Measurements from ENCODE around the gene TTC21A. TPM values are rescaled to one million over a fixed set of nuclear protein-coding genes. Genes with fewer than 3 reads are reported as not detected.

The TTC21A gene
- total and polyA plus RNA-seq, 11 donors, result 0.72 to 4.8 (median 1.9) TPM

DNA sequence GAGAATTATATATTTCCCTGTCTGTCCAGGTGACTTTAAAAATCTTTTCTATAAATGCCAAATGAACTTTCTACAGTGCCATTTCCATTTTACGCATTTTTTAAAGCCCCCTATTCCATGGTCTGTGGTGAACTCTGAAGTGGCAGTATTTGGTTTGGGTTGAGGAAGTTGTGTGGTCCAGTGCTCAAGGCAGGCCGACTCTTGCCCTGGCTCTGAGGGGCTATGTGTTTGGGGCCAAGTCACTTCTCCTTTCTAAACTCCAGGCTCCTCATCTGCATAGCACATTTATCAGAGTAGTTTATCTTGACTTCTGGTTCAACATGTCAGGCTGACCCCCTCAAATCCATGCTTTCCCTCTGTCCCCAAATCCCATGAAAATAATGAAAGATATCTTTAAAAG is 14.1 kb downstream of the TTC21A start:
- Histone ChIP-seq H3K9me3 (no peaks in the 10 kb centered on the region), H3K36me3 (peaks cover 0 to 38% (median 0%) of the 10 kb centered on the region in 9 donors), H3K27ac (no peak overlapping the region), H3K4me1 (peaks cover 0 to 8% (median under 1%) of the 10 kb centered on the region in 12 donors), H3K27me3 (no peaks in the 10 kb centered on the region), H3K4me3 (no peak overlapping the region)
- 91 to 96% (median 95%) methylated on average over 2 of the region's 2 CpGs for WGBS, 4 donors
- ATAC-seq (no peak), DNase-seq (no peak)
- no peak for TF ChIP-seq POLR2A (IDR thresholded peaks at IDR 0.05)
- TF ChIP-seq, protein P1, sequence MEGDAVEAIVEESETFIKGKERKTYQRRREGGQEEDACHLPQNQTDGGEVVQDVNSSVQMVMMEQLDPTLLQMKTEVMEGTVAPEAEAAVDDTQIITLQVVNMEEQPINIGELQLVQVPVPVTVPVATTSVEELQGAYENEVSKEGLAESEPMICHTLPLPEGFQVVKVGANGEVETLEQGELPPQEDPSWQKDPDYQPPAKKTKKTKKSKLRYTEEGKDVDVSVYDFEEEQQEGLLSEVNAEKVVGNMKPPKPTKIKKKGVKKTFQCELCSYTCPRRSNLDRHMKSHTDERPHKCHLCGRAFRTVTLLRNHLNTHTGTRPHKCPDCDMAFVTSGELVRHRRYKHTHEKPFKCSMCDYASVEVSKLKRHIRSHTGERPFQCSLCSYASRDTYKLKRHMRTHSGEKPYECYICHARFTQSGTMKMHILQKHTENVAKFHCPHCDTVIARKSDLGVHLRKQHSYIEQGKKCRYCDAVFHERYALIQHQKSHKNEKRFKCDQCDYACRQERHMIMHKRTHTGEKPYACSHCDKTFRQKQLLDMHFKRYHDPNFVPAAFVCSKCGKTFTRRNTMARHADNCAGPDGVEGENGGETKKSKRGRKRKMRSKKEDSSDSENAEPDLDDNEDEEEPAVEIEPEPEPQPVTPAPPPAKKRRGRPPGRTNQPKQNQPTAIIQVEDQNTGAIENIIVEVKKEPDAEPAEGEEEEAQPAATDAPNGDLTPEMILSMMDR (IDR thresholded peaks at IDR 0.05), result no peak
- intact Hi-C loops (cut with DNase I), result no loop called here

GRCh38 chr3:39122813-39123212 is 15.3 kb downstream of the TTC21A start:
- H3K36me3 ChIP-seq, result peaks cover 0 to 30% (median 0%) of the 10 kb centered on the region in 9 donors
- H3K9me3 ChIP-seq, result no peaks in the 10 kb centered on the region
- no peak for DNase-seq
- H3K4me1 ChIP-seq, result peaks cover 0 to 12% (median 3%) of the 10 kb centered on the region in 12 donors
- intact Hi-C loops (cut with DNase I), result no loop called here
- no peaks in the 10 kb centered on the region for H3K27me3 ChIP-seq
- no peak for ATAC-seq
- 74 to 100% (median 85%) methylated on average over 1 of the region's 1 CpG for WGBS, 4 donors
- no peak overlapping the region for H3K4me3 ChIP-seq
- H3K27ac ChIP-seq, result no peak overlapping the region
- no peak for TF ChIP-seq POLR2A (IDR thresholded peaks at IDR 0.05)
- TF ChIP-seq, protein P1 (IDR thresholded peaks at IDR 0.05), result no peak

GRCh38 chr3:39124876-39125840 is 17.7 kb downstream of the TTC21A start:
- TF ChIP-seq, protein P1 (IDR thresholded peaks at IDR 0.05), result peak in 7 of 12 donors; percentile 11 to 42 (median 25)
- no peak for TF ChIP-seq POLR2A (IDR thresholded peaks at IDR 0.05)
- peaks cover 0 to 9% (median 0%) of the 10 kb centered on the region in 9 donors for H3K36me3 ChIP-seq
- no peak overlapping the region for H3K4me3 ChIP-seq
- no peaks in the 10 kb centered on the region for H3K27me3 ChIP-seq
- 63 to 75% (median 71%) methylated on average over 4 to 5 of the region's 5 CpGs for WGBS, 4 donors
- peaks cover 0 to 17% (median 3%) of the 10 kb centered on the region in 12 donors for H3K4me1 ChIP-seq
- no peaks in the 10 kb centered on the region for H3K9me3 ChIP-seq
- intact Hi-C loops (cut with DNase I), result loop anchor here in 6 of 10 donors (1.0 to 5.0 kb wide), 7 partner anchors 62 to 164 kb away; partner anchors contain the start of gene XIRP1 (in 1 of the 6)
- peak in 3 of 4 donors; percentile 13 to 47 (median 44) for ATAC-seq
- DNase-seq, result peak in 1 of 5 donors; percentile 13
- no peak overlapping the region for H3K27ac ChIP-seq
